ENCODE results near the gene SENP1. TPM values are rescaled to one million over a fixed set of nuclear protein-coding genes. Genes with fewer than 3 reads are reported as not detected.

SENP1 gene
- total and polyA plus RNA-seq, 12 donors: 3.0 to 21.6 (median 11.2) TPM

DNA sequence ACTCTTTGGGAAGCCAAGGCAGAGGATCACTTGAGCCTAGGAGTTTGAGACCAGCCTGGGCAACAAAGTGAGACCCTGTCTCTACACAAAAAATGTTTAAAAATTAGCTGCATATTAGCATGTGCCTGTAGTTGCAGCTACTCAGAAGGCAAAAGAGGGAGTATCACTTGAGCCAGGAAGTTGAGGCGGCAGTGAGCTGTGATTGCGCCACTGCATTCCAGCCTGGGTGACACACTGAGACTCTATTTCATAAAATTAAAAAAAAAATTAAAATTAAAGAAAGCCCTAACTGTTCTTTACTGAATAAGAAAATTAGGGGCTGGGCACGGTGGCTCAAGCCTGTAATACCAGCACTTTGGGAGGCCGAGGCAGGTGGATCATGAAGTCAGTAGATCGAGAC lies 27.0 kb downstream of the SENP1 start:
- no peak overlapping the region for H3K4me3 ChIP-seq
- peak in 1 of 7 donors; percentile 13 for DNase-seq
- H3K9me3 ChIP-seq (replicated peaks in 1 of 3): no peaks in the 10 kb centered on the region
- no peak for TF ChIP-seq CTCF (IDR thresholded peaks at IDR 0.05)
- no peak for TF ChIP-seq POLR2A (IDR thresholded peaks at IDR 0.05)
- no peak overlapping the region for H3K27ac ChIP-seq
- no peaks in the 10 kb centered on the region for H3K4me1 ChIP-seq (replicated peaks in 1 of 2)
- 87 to 95% (median 93%) methylated on average over 5 of the region's 5 CpGs for WGBS, 4 donors
- no peaks in the 10 kb centered on the region for H3K27me3 ChIP-seq
- H3K36me3 ChIP-seq (replicated peaks in 1 of 2): peaks cover 0 to 30% of the 10 kb centered on the region in 2 donors
- intact Hi-C loops (cut with DNase I): no loop called here

DNA sequence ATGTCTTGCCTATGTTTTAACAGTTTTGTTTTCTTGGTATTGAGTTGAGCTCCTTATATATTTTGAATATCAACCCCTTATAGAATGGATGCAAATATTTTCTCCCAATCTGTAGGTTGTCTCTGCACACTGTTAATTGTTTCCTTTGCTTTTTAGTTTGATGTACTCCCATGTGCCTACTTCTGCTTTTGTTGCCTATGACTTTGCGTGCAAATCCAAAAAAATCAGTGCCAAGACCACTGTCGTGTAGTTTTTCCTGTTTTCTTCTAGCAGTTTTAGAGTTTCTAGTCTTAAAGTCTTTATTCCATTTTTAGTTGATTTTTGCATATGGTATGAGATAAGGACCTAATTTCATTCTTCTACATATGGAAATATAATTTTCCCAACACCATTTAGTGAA lies 28.8 kb downstream of the SENP1 start:
- no peak overlapping the region for H3K4me3 ChIP-seq
- peaks cover 0 to 30% of the 10 kb centered on the region in 2 donors for H3K36me3 ChIP-seq (replicated peaks in 1 of 2)
- H3K27me3 ChIP-seq: no peaks in the 10 kb centered on the region
- 90 to 97% (median 93%) methylated on average over 2 of the region's 2 CpGs for WGBS, 4 donors
- H3K27ac ChIP-seq: no peak overlapping the region
- no peaks in the 10 kb centered on the region for H3K4me1 ChIP-seq (replicated peaks in 1 of 2)
- intact Hi-C loops (cut with DNase I): no loop called here
- no peak for DNase-seq
- no peaks in the 10 kb centered on the region for H3K9me3 ChIP-seq (replicated peaks in 1 of 3)
- no peak for TF ChIP-seq POLR2A (IDR thresholded peaks at IDR 0.05)
- no peak for TF ChIP-seq CTCF (IDR thresholded peaks at IDR 0.05)

GRCh38 chr12:48075832-48076231 lies 30.0 kb downstream of the SENP1 start:
- no peaks in the 10 kb centered on the region for H3K27me3 ChIP-seq
- no peak overlapping the region for H3K4me3 ChIP-seq
- TF ChIP-seq CTCF (IDR thresholded peaks at IDR 0.05) (no peak), POLR2A (IDR thresholded peaks at IDR 0.05) (no peak)
- H3K9me3 ChIP-seq (replicated peaks in 1 of 3): no peaks in the 10 kb centered on the region
- intact Hi-C loops (cut with DNase I): no loop called here
- H3K27ac ChIP-seq: no peak overlapping the region
- no peak for DNase-seq
- H3K4me1 ChIP-seq (replicated peaks in 1 of 2): no peaks in the 10 kb centered on the region
- H3K36me3 ChIP-seq (replicated peaks in 1 of 2): peaks cover 0 to 35% of the 10 kb centered on the region in 2 donors
- 55 to 68% (median 62%) methylated on average over 1 of the region's 1 CpG for WGBS, 4 donors

DNA sequence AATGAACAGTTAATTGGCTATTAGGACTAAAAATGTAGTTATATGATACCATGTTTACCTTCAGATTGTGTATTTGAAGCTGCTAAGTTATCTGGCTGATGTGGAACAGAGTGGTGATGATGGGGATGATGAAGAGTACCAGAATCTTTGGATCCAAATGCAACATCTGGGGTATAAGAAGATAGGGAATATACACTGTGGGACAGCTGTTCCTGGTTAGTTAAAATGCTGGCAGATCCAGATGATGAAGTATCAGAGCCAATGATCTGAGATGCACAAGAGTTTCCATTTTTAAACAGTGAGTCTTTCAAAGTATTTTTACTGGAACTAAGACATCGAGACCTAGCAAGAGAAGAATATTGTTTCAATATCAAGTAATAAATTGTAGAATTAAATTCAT lies 31.6 kb downstream of the SENP1 start:
- 91 to 100% (median 95%) methylated on average over 1 of the region's 1 CpG for WGBS, 4 donors
- DNase-seq: no peak
- Histone ChIP-seq H3K4me1 (replicated peaks in 1 of 2) (no peaks in the 10 kb centered on the region), H3K4me3 (no peak overlapping the region), H3K27me3 (no peaks in the 10 kb centered on the region), H3K27ac (no peak overlapping the region), H3K9me3 (replicated peaks in 1 of 3) (no peaks in the 10 kb centered on the region), H3K36me3 (replicated peaks in 1 of 2) (peaks cover 0 to 36% of the 10 kb centered on the region in 2 donors)
- TF ChIP-seq POLR2A (IDR thresholded peaks at IDR 0.05) (no peak), CTCF (IDR thresholded peaks at IDR 0.05) (no peak)
- intact Hi-C loops (cut with DNase I): no loop called here

All from adrenal gland (tissue), 12 donors.